GM21390 (cell line): ENCODE results near the gene C2CD4C.
"Not testable (repeated sequence)": the region's sequence is repeated elsewhere in the genome, so short reads cannot be mapped to it uniquely, and the experiment has no call there.

ENCODE experiments used
- ATAC-seq: cut with Tn5 transposase; IDR thresholded peaks from one replicate; pipeline ENCODE4 v1.9.1; 2021; ENCODE audit not compliant: unreplicated experiment

Gene C2CD4C

DNA sequence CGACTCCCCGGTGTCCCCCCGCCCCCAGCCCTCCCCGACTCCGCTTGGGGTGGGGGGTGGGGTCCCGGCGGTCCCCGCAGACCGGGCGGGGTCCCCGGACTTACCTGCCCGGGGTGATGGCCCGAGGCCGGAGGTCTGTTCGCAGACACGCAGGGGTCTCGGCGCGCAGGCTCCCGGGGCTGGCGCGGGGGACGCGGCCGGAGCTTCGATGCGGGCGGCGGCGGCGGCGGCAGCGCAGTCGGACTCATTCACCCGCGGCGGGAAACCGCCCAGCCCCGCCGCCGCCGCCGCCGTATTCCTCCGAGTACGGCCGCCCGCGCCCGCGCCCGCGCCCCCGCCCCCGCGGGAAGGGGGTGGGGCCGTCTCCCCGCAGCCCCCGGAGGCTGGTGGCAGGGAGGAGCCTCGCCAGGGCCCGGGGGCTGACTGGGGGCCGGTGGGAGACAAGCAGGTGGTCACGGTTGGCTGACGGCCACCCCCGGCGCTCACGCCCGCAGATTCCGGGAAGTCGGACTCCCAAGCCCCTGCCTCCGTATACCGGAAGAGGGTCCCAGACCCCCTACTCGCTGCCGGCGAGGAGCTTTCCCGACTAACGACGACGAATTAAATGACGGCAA lies at the start of gene C2CD4C:
Gene C2CD4C (minus strand): TSS at position 246 of the 614 bp plus-strand sequence. CDS start 786 bp downstream, outside the sequence.
- ATAC-seq: no peak

DNA sequence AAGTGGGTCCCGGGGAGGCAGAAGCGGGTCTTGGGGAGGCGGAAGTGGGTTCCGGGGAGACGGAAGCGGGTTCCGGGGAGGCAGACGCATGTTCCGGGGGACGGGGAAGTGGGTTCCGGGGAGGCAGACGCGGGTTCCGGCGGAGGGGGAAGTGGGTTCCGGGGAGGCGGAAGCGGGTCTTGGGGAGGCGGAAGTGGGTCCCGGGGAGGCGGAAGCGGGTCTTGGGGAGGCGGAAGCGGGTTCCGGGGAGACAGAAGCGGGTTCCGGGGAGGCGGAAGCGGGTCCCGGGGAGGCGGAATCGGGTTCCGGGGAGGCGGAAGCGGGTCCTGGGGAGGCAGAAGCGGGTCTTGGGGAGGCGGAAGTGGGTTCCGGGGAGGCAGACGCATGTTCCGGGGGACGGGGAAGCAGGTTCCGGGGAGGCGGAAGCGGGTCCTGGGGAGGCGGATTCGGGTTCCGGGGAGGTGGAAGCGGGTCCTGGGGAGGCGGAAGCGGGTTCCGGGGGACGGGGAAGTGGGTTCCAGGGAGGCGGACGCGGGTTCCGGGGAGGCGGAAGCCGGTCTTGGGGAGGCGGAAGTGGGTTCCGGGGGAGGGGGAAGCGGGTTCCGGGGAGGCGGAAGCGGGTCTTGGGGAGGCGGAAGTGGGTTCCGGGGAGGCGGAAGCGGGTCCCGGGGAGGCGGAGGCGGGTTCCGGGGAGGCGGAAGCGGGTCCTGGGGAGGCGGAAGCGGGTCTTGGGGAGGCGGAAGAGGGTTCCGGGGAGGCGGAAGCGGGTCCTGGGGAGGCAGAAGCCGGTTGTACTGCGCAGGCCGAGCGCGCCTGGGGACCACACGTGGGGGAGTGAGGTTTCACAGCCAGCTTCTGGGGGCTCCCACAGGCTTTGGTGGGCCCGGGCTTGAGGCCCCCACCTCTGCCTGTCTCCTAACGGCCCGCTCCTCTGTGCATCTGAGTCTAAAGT lies 49.4 kb upstream of the C2CD4C start:
- no peak for ATAC-seq

DNA sequence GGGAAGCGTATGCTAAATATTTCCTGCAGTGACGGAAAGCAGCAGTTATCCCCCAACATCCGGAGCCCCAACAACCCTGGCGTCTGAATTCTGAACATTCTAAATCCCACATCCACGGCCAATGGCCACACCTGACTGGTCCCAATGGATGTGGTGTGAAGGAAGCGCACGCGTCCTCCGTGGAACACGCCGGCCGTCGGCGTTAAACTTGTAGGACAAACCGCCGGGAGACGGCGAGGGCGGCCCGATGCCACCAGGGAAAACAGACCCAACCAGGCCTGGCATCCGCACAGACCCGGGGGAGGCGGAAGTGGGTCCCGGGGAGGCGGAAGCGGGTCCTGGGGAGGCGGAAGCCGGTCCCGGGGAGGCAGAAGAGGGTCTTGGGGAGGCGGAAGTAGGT lies 48.7 kb upstream of the C2CD4C start:
- ATAC-seq: no peak

- ATAC-seq: no peak
These were observed 47.7 kb upstream of the C2CD4C start for GRCh38 chr19:456547-457110.

DNA sequence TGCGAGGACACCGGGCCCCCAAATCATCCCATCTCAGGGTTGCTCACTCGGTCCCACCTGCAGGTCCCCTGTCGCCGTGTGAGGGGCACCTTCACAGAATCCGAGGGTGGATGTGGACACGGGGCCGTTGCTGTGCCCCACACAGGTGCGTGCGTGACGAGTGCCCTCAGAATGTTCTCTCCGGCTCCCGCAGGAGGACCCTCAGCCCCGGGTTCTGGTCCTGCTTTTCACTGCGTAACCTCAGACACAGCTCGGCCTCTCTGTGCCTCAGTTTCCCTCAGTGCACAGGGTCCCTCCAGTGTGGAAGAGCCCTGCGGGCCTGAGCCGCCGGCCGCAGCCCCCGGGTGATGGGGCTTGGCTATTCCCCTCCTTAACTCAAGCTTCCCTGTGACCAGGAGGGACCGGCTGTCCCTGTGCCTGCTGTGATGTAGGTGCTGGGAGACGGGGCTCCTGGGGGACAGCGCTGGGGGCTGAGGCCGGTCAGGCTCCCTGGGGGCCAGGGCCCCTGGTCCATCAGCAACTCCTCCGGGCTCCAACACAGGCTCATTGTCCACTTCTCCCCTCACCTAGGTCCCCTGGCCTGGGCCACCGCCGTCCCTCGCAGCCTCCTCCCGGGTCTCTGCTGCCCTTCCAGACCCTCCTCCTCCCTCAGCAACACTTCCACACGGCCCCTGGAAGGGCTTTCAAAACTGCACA lies 47.1 kb upstream of the C2CD4C start:
- no peak for ATAC-seq

DNA sequence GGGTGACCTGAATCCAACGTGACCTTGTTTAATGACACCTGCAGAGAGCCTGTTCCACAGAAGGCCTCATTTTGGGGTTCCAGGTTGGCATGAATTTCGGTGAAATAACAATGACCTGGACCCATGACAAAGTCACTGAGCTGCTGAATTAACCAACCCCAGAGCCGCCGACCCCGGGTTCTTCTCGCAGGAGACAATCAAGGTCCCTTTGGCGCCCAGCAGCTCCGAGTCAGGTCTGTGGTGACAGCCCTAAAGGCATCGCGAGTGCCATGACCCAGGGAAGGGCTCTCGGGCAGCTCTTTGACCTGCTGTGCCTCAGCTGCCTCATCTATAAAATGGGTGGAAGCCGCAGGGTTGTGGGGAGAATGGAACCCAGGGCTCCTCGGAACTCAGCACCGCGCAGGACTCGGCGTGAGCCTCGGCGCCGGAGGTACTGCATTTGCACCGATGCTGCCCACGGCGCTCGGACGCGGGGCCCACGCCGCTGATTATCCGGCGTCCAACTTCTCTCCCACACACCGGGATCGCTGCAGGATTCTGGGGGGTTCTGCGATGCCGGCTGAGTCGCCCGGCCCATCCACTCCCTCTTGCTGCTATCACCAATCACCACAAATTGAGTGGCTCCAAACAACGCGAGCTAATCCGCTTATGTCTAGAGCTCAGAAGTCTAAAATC lies 46.2 kb upstream of the C2CD4C start:
- ATAC-seq: no peak

DNA sequence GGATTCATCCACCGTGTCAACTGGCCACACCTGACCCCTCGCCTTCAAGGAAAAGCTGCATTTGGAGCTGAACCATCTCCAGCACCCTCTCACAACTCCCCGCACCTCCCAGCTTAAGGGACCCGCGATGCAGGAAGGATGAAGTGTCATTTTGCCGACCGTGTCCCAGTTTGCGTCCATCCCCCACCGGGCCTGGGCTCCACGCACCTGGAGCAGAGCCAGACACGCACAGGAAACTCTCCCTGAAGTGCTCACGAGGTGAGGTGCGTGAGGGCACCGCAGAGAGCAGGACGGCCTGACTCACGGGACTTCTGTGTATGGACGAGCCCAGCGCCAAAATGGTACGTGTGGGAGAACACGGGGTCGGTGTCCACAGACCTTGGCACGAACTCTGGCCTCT lies 44.7 kb upstream of the C2CD4C start:
- ATAC-seq: no peak

DNA sequence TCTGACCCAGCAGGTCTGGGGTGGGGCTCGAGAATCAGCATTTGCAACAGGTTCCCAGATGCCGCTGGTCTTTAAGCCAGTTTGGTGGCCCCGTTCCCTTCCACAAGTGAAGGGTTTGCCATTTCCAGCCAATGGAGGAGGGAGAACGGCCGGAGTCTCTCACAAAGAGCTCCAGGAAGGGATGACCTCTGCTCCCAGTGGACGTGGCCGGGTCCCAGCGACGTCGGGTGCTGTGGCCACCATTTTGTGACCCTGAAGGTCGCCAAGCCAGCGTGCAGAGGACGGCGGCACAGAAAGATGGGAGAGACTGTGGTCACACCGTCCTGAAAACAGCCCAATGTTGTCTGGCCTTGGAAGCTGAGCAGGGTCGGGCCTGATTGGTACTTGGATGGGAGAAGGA lies 43.9 kb upstream of the C2CD4C start:
- ATAC-seq: no peak

- ATAC-seq: not testable (repeated sequence)
These were observed 42.0 kb upstream of the C2CD4C start for GRCh38 chr19:450912-451481.

GRCh38 chr19:449916-450315 lies 41.0 kb upstream of the C2CD4C start:
- ATAC-seq: no peak

DNA sequence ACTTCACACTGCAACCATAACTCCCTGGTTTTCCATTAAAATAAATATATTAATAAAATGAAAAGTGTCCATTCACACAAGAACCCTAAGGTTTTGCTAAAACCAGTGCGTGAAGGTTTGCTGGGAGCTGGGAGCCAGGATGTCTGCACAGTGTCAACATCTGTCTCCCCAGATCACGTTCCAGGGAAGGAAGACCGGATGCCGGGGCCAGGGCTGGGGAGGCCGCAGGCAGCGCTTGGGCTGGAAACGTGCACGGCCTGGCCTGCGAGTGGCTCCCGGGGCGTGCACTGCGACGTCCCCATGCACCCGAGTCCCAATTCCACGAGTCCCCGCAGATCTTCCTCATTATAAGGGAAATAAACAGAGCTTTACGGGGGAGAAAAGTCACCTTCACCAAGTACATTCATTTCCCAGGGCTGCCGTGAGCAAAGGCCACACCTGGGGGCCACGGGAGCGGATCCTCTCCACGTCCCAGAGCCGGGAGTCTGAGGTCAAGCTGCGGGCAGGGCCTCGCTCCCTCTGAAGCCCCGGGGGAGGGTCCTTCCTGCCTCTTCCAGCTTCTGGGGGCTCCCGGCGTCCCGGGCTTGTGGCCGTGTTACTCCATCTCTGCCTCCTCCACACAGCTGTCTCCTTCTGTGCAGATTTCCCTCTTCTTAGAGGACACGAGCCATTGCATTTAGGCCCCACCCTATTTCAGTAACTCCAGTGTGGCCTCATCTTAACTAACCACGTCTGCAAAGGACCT lies 39.0 kb upstream of the C2CD4C start:
- no peak for ATAC-seq

- no peak for ATAC-seq
These were observed 38.1 kb upstream of the C2CD4C start for GRCh38 chr19:447064-447426.

DNA sequence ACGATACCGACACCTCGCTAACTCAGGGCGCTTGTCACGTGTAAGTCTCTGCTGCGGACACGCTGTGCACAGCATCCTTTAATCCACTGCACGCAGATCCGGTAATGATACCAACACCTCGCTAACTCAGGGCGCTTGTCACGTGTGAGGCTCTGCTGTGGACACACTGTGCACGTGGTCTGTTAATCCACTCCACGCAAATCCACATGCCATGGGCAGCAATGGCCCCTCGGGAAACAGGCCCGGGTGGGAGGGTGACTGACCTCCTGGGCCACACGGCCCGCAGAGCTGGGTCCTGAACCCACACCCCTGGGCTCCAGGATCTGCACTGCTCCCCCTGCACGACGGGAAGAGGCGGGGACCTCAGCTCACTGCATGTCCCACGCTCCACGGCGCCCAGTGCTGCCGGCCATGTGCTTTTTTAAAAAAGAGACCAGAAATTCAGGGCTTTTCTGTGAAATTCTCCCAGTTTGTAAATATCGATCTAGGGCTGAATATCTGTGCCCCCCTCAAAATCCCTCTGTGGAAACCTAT lies 35.8 kb upstream of the C2CD4C start:
- no peak for ATAC-seq

GRCh38 chr19:443005-443404 lies 34.1 kb upstream of the C2CD4C start:
- no peak for ATAC-seq

GRCh38 chr19:442085-442484 lies 33.1 kb upstream of the C2CD4C start:
- ATAC-seq: no peak

- ATAC-seq: no peak
These were observed 32.4 kb upstream of the C2CD4C start for GRCh38 chr19:441213-441836.

DNA sequence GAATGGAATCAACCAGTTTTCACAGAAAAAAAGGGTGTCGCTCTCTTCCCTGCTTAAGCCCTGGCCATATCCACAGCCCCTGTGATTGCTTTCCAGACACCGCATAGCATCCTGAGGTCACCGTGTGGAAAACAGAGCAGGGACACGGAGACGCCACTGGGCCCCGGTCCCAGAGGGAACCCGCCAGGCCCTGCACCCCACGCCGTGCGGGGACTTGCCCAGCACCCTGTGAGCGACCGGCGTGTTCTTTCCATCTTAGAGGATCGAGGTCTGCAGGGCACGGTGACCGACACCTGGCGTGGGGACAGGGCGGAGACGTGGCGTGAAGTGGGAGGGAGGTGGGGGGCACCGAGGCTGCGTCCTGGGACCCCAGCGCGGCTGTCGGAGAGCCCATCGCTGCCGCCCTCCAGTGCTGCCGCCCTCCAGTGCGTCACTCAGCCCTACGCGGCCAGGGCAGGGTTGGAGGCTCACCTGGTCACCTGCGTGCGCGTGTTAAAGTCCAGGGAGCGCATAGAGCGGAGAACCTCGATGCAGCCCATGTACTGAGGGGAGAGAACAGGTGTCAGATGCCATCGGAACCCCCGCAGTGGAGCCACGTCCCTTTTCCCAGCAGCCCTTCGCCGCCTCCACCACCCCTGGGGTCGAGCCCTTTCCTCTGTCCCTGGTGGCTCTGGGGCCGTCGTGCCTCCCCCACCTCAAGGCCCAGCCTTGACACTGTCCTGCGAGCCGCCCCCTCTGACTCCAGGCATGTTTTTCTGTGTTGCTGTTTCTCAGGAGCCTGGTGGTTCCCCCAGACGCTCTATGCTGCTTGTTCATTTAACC lies 31.7 kb upstream of the C2CD4C start:
- ATAC-seq: no peak

- no peak for ATAC-seq
These were observed 30.4 kb upstream of the C2CD4C start for GRCh38 chr19:439167-439900.
